Naive thymus-derived CD4-positive, alpha-beta T cell (primary cell): Measurements from ENCODE around the gene APBA2. TPM values are rescaled to one million over a fixed set of nuclear protein-coding genes. Genes with fewer than 3 reads are reported as not detected.

ENCODE experiments used
- ATAC-seq: fragments of 150-1000 bp; cut with Tn5 transposase; 2 replicates; pipeline ENCODE4 v1.10.0; 2021; ENCODE audit warnings: mild to moderate bottlenecking, moderate library complexity
- CTCF ChIA-PET: fragments of 350-600 bp; sonication (Branson Sonifier 250); formaldehyde crosslinking; loops from one replicate; lab custom pipeline; 2021; ENCODE audit warnings: antibody characterized with exemption; lab: Charles Lee
- POLR2A ChIA-PET: fragments of 350-600 bp; sonication (Branson Sonifier 250); formaldehyde crosslinking; loops from one replicate; lab custom pipeline; 2021; ENCODE audit warnings: antibody characterized with exemption, inconsistent platforms; lab: Charles Lee
- DNase-seq, 9 donors: peaks; one replicate each; pipeline versions ENCODE4 v3.0.0 to v3.0.0-alpha.2; 2020 to 2022; ENCODE audit warnings: mixed read lengths in 1 of 9
- H3K27ac ChIP-seq: one replicate; pipeline ENCODE4 v1.7.0; 2013; ENCODE audit warnings: mild to moderate bottlenecking, low read depth, low read length, moderate library complexity
- H3K27me3 ChIP-seq, 2 donors: one replicate each; pipeline ENCODE4 v1.7.0; 2013; ENCODE audit warnings: low read length in 2 of 2, mild to moderate bottlenecking in 2 of 2, moderate library complexity in 2 of 2; ENCODE audit not compliant: control insufficient read depth in 2 of 2, insufficient read depth in 2 of 2
- H3K36me3 ChIP-seq, 3 experiments: 1 replicate in 2 of 3; 2 replicates in 1 of 3; pipeline ENCODE4 v1.7.0; 2013; ENCODE audit warnings: low read length in 3 of 3, mild to moderate bottlenecking in 3 of 3, moderate library complexity in 1 of 3; ENCODE audit not compliant: insufficient read depth in 3 of 3, control insufficient read depth in 2 of 3
- H3K4me1 ChIP-seq, 2 donors: one replicate each; pipeline ENCODE4 v1.7.0; 2013; ENCODE audit warnings: low read length in 2 of 2, mild to moderate bottlenecking in 2 of 2, moderate library complexity in 1 of 2; ENCODE audit not compliant: control insufficient read depth in 2 of 2, insufficient read depth in 2 of 2
- H3K4me3 ChIP-seq: 2 replicates; pipeline ENCODE4 v1.7.0; 2013; ENCODE audit warnings: mild to moderate bottlenecking, low read length
- H3K9me3 ChIP-seq, 3 experiments: 1 replicate in 2 of 3; 2 replicates in 1 of 3; pipeline ENCODE4 v1.7.0; 2013; ENCODE audit warnings: low read length in 3 of 3; ENCODE audit not compliant: control insufficient read depth in 2 of 3
- H3K27ac Mint-ChIP-seq, 9 donors: one replicate each; pipeline ENCODE4 v1.8.0; 2020 to 2022; ENCODE audit warnings: mixed read lengths in 9 of 9, mild to moderate bottlenecking in 8 of 9, moderate library complexity in 5 of 9, inconsistent platforms in 2 of 9
- H3K27me3 Mint-ChIP-seq, 5 donors: one replicate each; pipeline ENCODE4 v1.8.0; 2021 to 2022; ENCODE audit warnings: mixed read lengths in 5 of 5, mild to moderate bottlenecking in 1 of 5
- H3K36me3 Mint-ChIP-seq, 5 donors: one replicate each; pipeline ENCODE4 v1.8.0; 2020 to 2022; ENCODE audit warnings: mixed read lengths in 5 of 5, mild to moderate bottlenecking in 3 of 5, inconsistent platforms in 1 of 5
- H3K4me1 Mint-ChIP-seq, 7 donors: one replicate each; pipeline ENCODE4 v1.8.0; 2020 to 2022; ENCODE audit warnings: mixed read lengths in 7 of 7, mild to moderate bottlenecking in 3 of 7, inconsistent platforms in 1 of 7
- H3K4me3 Mint-ChIP-seq, 10 donors: one replicate each; pipeline ENCODE4 v1.8.0; 2020 to 2022; ENCODE audit warnings: mild to moderate bottlenecking in 10 of 10, mixed read lengths in 10 of 10, moderate library complexity in 6 of 10, inconsistent platforms in 2 of 10
- H3K9me3 Mint-ChIP-seq, 11 donors: one replicate each; pipeline ENCODE4 v1.8.0; 2020 to 2022; ENCODE audit warnings: mixed read lengths in 11 of 11, mild to moderate bottlenecking in 4 of 11, inconsistent platforms in 1 of 11, moderate library complexity in 1 of 11
- intact Hi-C, 2 donors: fragments of 100-400 bp; cut with micrococcal nuclease; formaldehyde crosslinking; loops; one replicate each; pipeline ENCODE4 v1.15.1; 2023
- polyA plus RNA-seq, 2 donors: library from polyadenylated mRNA; unstranded; fragments of 300-500 nt; fragmentation: Illumina TruSeq; gene quantifications; one replicate each; pipeline ENCODE4 v1.2.3, GENCODE V29; 2021
- total RNA-seq, 6 experiments: library from RNA in 5 of 6; stranded (reverse) in 5 of 6; gene quantifications; 1 replicate in 5 of 6; 2 replicates in 1 of 6; pipeline ENCODE4 v1.2.3 and lab custom pipeline; 2021 to 2026

The APBA2 gene
- total and polyA plus RNA-seq, 7 experiments from 2014 or later: 7.7 to 139 (median 110) TPM

DNA sequence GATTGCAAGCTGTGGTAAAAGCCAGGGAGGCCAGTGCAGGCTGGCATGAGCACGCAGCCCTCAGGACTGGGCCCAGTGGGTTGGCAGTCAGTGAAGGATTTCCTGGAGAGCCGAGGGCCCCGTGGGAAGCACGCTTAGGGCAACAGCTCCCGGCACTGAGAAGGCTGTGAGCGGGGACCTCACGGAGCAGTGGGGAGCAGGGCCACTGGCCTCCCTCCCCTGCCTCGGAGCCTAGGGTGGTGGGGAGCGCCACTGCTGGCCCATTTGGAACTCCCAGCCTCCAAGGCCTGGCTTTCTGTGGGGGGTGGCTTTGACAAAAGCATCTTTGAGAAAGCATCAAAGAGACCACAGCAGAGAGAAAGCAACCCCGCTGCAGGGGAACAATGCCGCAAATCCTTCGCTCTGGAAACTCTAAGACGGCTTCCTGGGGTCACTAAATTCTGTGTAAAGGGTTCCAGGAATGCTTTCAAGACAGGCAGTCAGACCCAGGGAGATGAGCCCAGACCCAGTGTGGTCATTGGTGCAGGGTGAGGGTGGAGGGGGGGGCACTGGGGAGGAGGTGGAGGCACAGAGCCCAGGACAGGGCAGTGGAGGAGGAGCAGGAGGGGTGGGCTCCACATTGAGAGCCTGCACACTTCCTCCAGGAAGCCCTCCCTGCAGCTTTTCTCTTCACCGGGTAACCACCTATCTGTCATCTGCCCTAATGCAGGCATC lies 9.5 kb upstream of the APBA2 start:
- H3K4me3 ChIP-seq: no peak overlapping the region
- CTCF ChIA-PET: interaction anchor here (0.9 to 3.5 kb wide), 5 partner anchors 21 to 213 kb away, joined by 3 to 31 read pairs (median 4); no protein-coding TSS in a partner anchor
- no peaks in the 10 kb centered on the region for H3K36me3 ChIP-seq
- peaks cover 0 to 9% of the 10 kb centered on the region in 2 donors for H3K4me1 ChIP-seq
- no peaks in the 10 kb centered on the region for H3K36me3 Mint-ChIP-seq
- no peaks in the 10 kb centered on the region for H3K9me3 ChIP-seq
- H3K4me1 Mint-ChIP-seq: peaks cover 0 to 32% (median 22%) of the 10 kb centered on the region in 7 donors
- no peak overlapping the region for H3K27ac ChIP-seq
- intact Hi-C loops: loop anchor here in 1 of 2 donors (2.0 kb wide), 1 partner anchor 15 kb away; no protein-coding TSS in a partner anchor
- H3K4me3 Mint-ChIP-seq: peak overlapping the region in 7 of 10 donors; percentile 38 to 68 (median 65)
- H3K27me3 Mint-ChIP-seq: no peaks in the 10 kb centered on the region
- H3K27me3 ChIP-seq: no peaks in the 10 kb centered on the region
- peak overlapping the region in 3 of 9 donors; percentile 8 to 79 (median 46) for H3K27ac Mint-ChIP-seq
- no peaks in the 10 kb centered on the region for H3K9me3 Mint-ChIP-seq
- peak; percentile 31 for ATAC-seq
- POLR2A ChIA-PET: no interaction called here
- DNase-seq: peak in 4 of 9 donors; percentile 21 to 42 (median 36)

DNA sequence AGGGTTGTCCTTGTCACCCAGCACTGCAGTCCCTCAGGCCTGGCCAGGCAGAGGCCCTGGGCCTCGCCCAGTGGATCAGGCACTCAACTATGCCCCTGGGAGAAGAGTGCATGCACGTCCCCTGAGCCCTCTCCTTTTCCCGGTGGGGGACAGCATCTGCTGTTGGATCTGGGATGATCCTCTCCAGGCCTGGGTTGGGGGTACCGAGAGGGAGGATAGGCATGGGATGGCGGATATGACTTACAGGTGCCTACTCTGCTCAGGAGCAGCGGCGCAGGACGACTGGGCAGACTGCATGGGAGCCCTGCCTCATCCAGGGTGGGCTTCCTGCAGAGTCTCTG lies 9.0 kb upstream of the APBA2 start:
- DNase-seq (no peak), ATAC-seq (no peak)
- Mint-ChIP-seq H3K4me1 (peaks cover 0 to 32% (median 23%) of the 10 kb centered on the region in 7 donors), H3K27ac (peak overlapping the region in 1 of 9 donors; percentile 8), H3K9me3 (no peaks in the 10 kb centered on the region), H3K27me3 (no peaks in the 10 kb centered on the region), H3K36me3 (no peaks in the 10 kb centered on the region), H3K4me3 (peak overlapping the region in 3 of 10 donors; percentile 34 to 66 (median 56))
- peaks cover 0 to 9% of the 10 kb centered on the region in 2 donors for H3K4me1 ChIP-seq
- CTCF ChIA-PET: interaction anchor here (0.9 kb wide), 1 partner anchor 57 kb away, joined by 3 read pairs; no protein-coding TSS in a partner anchor
- H3K9me3 ChIP-seq: no peaks in the 10 kb centered on the region
- H3K36me3 ChIP-seq: no peaks in the 10 kb centered on the region
- H3K27ac ChIP-seq: no peak overlapping the region
- H3K27me3 ChIP-seq: no peaks in the 10 kb centered on the region
- POLR2A ChIA-PET: no interaction called here
- intact Hi-C loops: loop anchor here in 1 of 2 donors (2.0 kb wide), 1 partner anchor 14 kb away; no protein-coding TSS in a partner anchor
- H3K4me3 ChIP-seq: no peak overlapping the region

DNA sequence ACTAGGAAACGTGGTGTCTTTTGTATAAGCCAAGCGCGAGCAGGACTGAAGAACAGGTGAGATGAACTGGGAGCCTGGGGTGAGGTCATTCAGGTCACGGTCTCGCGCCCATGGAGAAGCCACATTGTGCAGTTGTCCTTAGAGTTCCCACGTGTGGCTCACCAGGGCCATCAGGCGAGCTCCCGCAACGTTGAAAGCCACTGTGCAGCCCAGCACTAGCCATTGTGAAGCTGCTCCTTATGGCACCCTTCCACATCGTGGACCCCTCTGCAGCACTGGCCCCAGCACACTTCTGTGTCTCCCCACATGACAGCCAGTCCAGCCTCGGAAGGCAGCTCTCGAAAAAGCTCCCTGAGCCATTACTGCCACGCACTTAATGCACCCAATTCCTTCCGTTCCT lies 7.6 kb upstream of the APBA2 start:
- Mint-ChIP-seq H3K27ac (peak overlapping the region in 1 of 9 donors; percentile 4), H3K4me3 (no peak overlapping the region), H3K4me1 (peaks cover 0 to 32% (median 23%) of the 10 kb centered on the region in 7 donors), H3K36me3 (no peaks in the 10 kb centered on the region), H3K9me3 (no peaks in the 10 kb centered on the region), H3K27me3 (peaks cover 0 to 2% (median 0%) of the 10 kb centered on the region in 5 donors)
- POLR2A ChIA-PET: interaction anchor here (0.7 to 1.7 kb wide), 4 partner anchors 10 to 97 kb away, joined by 3 to 7 read pairs (median 4); no protein-coding TSS in a partner anchor
- ATAC-seq: no peak
- DNase-seq: no peak
- no peaks in the 10 kb centered on the region for H3K9me3 ChIP-seq
- CTCF ChIA-PET: interaction anchor here (1.3 to 1.6 kb wide), 2 partner anchors 98 to 212 kb away, joined by 6 read pairs; no protein-coding TSS in a partner anchor
- peaks cover 0 to 9% of the 10 kb centered on the region in 2 donors for H3K4me1 ChIP-seq
- no peaks in the 10 kb centered on the region for H3K27me3 ChIP-seq
- H3K36me3 ChIP-seq: no peaks in the 10 kb centered on the region
- intact Hi-C loops: no loop called here
- no peak overlapping the region for H3K27ac ChIP-seq
- H3K4me3 ChIP-seq: no peak overlapping the region

DNA sequence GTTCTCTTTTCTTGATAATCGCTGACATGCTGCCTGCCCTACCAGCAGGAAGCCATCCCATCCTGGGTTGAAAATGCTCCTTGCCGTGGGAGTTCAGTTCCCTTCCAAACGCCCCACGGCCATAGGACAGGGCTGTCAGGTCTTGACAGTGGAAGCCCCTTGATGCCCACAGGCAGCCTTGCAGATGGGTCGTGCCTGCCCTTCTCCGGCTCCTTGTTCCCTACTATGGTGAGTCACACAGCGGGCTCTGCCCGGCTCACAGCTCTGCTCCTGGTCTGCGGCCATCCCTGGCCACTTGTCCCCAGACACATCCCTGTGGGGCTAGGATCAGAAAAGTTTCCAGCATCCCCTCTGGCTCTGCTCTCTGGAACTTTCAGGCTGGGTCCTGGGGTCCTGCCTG lies 6.2 kb upstream of the APBA2 start:
- no peaks in the 10 kb centered on the region for H3K27me3 ChIP-seq
- Mint-ChIP-seq H3K36me3 (no peaks in the 10 kb centered on the region), H3K4me3 (no peak overlapping the region), H3K9me3 (no peaks in the 10 kb centered on the region), H3K4me1 (peaks cover 0 to 25% (median 20%) of the 10 kb centered on the region in 7 donors), H3K27ac (peak overlapping the region in 1 of 9 donors; percentile 38), H3K27me3 (peaks cover 0 to 12% (median 0%) of the 10 kb centered on the region in 5 donors)
- CTCF ChIA-PET: interaction anchor here (1.6 kb wide), 1 partner anchor 96 kb away, joined by 6 read pairs; no protein-coding TSS in a partner anchor
- intact Hi-C loops: no loop called here
- ATAC-seq (no peak), DNase-seq (no peak)
- H3K4me1 ChIP-seq: peaks cover 0 to 10% of the 10 kb centered on the region in 2 donors
- H3K27ac ChIP-seq: no peak overlapping the region
- H3K36me3 ChIP-seq: no peaks in the 10 kb centered on the region
- POLR2A ChIA-PET: interaction anchor here (0.8 to 1.7 kb wide), 2 partner anchors 11 to 84 kb away, joined by 4 to 5 read pairs; no protein-coding TSS in a partner anchor
- H3K9me3 ChIP-seq: no peaks in the 10 kb centered on the region
- H3K4me3 ChIP-seq: no peak overlapping the region

DNA sequence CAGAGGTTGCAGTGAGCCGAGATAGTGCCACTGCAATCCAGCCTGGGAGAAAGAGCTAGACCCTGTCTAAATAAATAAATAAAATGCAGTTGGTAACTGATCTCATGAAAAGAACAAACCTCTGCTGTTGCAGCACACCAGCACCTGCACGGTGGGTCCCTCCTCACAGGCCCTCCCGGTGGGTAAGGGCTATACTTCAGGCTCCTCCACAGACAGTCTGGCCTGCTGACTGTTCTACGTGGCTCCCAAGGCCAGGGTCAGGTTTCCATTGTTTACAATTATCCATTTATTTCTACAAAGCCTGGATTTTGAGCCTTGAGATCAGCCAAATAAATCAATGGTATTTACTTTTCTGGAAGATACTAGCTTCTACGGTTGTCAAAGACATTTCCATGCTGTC lies 5.1 kb upstream of the APBA2 start:
- H3K4me3 Mint-ChIP-seq: no peak overlapping the region

DNA sequence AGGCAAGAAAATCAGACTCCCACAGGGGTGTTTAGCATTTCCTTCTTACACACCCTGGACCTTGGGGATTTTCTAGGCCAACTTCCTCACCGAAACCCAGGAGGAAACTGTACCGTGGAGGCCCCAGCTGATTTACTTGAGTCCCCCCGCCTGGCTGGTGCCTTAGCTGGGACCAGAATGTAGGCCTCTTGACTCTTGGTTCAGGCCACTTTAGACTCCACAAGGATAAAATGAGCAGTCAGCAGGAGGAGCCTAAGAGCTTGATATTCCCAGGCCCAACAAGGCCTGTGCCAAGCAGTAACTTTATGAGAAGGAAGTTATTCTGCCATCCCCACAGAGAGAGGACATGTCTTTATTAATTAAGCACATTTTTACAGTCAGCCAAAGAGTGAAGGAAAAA lies 4.6 kb upstream of the APBA2 start:
- POLR2A ChIA-PET: interaction anchor here (1.1 kb wide), 1 partner anchor 12 kb away, joined by 4 read pairs; no protein-coding TSS in a partner anchor
- peaks cover 0 to 20% (median 12%) of the 10 kb centered on the region in 7 donors for H3K4me1 Mint-ChIP-seq
- CTCF ChIA-PET: interaction anchor here (0.8 to 1.2 kb wide), 2 partner anchors 9 to 94 kb away, joined by 3 read pairs; no protein-coding TSS in a partner anchor

More for the DNA sequence above, 5.1 kb upstream of the APBA2 start:
- H3K27me3 ChIP-seq: no peaks in the 10 kb centered on the region
- Mint-ChIP-seq H3K36me3 (no peaks in the 10 kb centered on the region), H3K27me3 (peaks cover 0 to 20% (median 0%) of the 10 kb centered on the region in 5 donors), H3K4me1 (peaks cover 0 to 25% (median 17%) of the 10 kb centered on the region in 7 donors), H3K27ac (no peak overlapping the region), H3K9me3 (no peaks in the 10 kb centered on the region)
- intact Hi-C loops: loop anchor here in 1 of 2 donors (10.0 kb wide), 1 partner anchor 384 kb away; the partner anchor contains the start of gene NSMCE3
- ATAC-seq (no peak), DNase-seq (no peak)
- no peaks in the 10 kb centered on the region for H3K36me3 ChIP-seq
- no peak overlapping the region for H3K4me3 ChIP-seq
- no peak overlapping the region for H3K27ac ChIP-seq
- CTCF ChIA-PET: interaction anchor here (0.8 to 1.2 kb wide), 2 partner anchors 10 to 95 kb away, joined by 3 read pairs; no protein-coding TSS in a partner anchor
- H3K9me3 ChIP-seq: no peaks in the 10 kb centered on the region
- POLR2A ChIA-PET: interaction anchor here (0.7 to 1.1 kb wide), 2 partner anchors 11 to 13 kb away, joined by 3 to 4 read pairs; no protein-coding TSS in a partner anchor
- peaks cover 6 to 18% of the 10 kb centered on the region in 2 donors for H3K4me1 ChIP-seq

More for the DNA sequence above, 4.6 kb upstream of the APBA2 start:
- H3K36me3 Mint-ChIP-seq: no peaks in the 10 kb centered on the region
- H3K27me3 Mint-ChIP-seq: peaks cover 0 to 20% (median 0%) of the 10 kb centered on the region in 5 donors
- H3K4me3 Mint-ChIP-seq: no peak overlapping the region
- no peak overlapping the region for H3K4me3 ChIP-seq
- H3K27me3 ChIP-seq: no peaks in the 10 kb centered on the region
- peaks cover 6 to 18% of the 10 kb centered on the region in 2 donors for H3K4me1 ChIP-seq
- intact Hi-C loops: loop anchor here in 1 of 2 donors (10.0 kb wide), 1 partner anchor 384 kb away; the partner anchor contains the start of gene NSMCE3
- H3K9me3 ChIP-seq: no peaks in the 10 kb centered on the region
- no peak overlapping the region for H3K27ac Mint-ChIP-seq
- ATAC-seq (no peak), DNase-seq (no peak)
- H3K27ac ChIP-seq: no peak overlapping the region
- no peaks in the 10 kb centered on the region for H3K9me3 Mint-ChIP-seq
- H3K36me3 ChIP-seq: no peaks in the 10 kb centered on the region
